NCI-H1092 (cell line): ENCODE measurements around the gene TSPAN4.

Experiments
- DNase-seq: peaks from one replicate; lab custom pipeline; 2025; lab: John Stamatoyannopoulos, UW

The TSPAN4 gene

DNA sequence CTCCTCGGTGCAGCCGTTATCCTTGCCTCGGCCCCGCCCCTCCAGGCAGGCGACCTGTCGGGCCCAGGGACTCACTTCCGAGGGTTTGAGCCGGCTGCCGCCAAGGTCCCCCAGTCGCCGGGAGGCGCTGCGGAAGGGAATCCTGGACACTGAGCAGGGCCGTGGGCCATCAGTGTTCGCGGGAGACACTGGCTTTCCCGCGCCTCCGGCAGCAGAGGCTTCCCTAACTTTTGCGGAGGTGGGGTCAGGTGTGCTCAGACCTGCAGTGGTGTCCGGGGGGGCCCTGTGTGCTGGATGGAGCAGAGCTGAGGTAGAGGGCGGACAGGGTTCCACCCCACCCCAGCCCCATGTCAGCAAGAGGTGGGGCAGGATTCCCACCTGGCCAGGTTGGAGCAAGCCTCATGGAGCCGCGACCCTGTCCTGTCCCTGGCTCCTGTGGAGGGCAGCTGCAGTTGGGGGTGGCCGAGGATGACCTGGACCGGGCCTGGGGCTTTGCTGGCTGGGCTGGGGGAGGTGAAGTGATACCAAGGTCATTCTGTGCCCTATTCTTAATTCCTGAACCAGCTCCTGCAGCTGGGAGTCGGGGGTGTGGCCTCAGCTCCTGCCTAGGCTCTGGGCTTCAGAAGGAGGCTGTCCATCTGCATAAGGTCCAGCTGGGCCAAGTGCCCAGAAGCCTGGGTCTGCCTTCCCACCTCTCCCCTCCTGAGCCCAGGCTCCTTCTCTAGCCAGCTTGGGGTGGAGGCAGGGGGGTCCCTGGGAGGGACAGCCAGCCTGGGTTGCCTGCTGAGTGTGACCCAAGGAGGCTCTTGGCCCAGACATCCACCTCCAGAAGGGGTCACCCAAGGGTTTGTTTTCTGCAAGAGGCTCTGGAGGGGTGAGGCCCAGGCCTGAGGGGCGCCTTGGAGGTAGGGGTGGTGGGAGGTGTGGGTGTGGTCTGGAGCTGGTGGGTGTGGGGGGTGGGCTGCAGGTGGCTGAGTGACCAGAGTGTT lies 8.4 kb downstream of the TSPAN4 start:
- DNase-seq, result no peak

GRCh38 chr11:852762-853161 lies 10.1 kb downstream of the TSPAN4 start:
- no peak for DNase-seq

GRCh38 chr11:853682-854448 lies 11.2 kb downstream of the TSPAN4 start:
- DNase-seq, result no peak

- no peak for DNase-seq
These were observed 12.1 kb downstream of the TSPAN4 start for GRCh38 chr11:854601-855329.

DNA sequence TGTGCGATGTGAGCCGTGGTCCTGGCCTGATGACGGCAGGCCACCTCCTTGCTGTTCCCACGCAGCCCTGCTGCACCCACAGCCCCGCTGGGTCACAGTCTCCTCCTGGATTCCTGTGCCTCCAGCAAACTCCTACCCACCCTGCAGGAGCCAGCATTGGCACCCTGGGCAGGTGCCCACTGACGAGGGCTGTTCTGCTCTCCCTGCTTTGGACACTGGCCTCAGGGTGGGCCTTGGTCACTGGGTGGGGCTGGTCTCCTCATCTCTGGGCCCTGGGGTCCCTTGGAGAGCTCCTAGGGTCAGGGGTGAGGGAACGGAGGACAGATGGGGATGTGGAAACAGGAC lies 12.7 kb downstream of the TSPAN4 start:
- DNase-seq, result no peak

DNA sequence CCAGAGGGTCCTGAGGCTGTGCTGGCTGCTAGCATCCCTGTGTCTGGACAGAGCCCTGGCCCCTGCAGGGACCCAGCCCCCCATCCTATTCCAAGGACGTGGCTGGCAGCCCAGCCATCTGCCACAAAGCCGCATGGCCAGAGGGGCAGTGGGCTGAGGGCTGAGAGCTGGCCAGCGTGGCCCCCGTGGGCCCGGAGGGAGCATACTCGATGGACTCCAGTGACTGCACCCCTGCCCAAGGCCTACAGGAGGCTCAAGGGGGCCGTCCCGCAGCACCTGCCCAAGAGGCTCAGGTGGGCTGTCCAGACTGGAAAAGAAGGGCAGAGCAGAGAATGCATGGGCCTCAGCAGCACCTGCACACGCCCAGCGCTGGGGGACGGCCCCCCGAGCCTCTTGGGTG lies 13.1 kb downstream of the TSPAN4 start:
- no peak for DNase-seq

DNA sequence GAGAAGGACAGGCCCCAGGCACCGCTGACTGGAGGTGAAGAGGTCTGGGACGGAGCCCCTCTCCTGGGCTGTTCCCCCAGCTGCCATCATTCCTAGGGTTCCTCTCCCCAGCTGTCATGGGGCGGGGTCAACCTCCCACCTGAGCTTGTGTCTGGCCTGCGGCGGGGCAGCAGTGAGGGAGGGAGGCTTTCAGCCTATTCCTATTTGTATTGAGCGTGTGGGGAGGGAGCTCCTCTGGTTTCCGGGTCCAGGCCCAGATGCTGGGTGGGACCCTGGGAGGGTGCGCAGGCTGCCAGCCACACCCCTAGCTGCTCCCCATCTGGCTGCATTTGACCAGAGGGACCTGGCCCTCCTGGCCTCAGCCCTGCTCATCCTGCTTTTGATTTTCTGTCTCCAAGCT lies 13.7 kb downstream of the TSPAN4 start:
- no peak for DNase-seq

GRCh38 chr11:858053-858761 lies 15.6 kb downstream of the TSPAN4 start:
- no peak for DNase-seq

GRCh38 chr11:858762-859339 lies 16.2 kb downstream of the TSPAN4 start:
- DNase-seq, result no peak

GRCh38 chr11:859394-860131 lies 16.9 kb downstream of the TSPAN4 start:
- peak; percentile 77 for DNase-seq

DNA sequence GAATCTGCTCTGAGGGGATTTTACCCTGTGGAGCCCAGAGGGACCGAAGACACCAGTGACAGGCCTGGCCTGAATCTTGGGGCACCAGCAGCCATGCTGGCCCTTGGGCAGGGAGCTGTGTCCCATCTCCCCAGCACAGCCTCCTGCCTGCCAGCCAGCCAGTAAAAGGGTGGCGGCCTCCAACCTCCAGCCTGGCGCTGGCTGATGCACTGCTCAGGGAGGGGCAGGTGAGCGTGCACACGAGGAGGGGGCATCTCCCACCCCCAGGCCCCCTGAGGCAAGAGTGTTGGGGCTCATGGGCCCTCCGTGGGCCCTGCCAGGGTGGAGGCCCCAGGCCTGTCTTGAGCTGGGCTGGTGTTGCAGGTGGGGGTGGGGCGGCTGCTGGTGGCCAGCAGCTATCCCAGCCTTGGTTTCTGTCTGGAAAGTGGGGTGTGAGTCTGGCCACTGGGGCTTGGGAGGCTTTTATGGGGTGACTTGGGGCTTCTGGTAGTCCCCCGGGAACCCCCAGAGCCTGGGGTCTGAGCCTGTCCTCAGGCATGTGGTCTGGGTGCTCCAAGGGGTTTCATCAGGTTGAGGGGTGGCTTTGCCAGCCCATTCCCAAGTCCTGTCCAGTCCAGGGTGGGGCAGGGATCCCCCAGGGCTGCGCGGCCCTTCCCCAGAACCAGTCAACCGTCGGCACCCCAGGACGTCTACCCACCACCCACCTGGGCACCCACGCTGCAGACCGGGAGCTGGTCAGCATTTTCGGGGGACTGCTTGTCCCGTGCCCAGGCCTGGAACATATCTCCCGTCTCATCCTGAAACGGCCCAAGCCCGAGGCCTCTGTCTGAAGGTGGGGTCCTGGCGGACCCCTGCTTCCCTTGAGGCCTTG lies 17.8 kb downstream of the TSPAN4 start:
- DNase-seq, result no peak

GRCh38 chr11:861105-861479 lies 18.4 kb downstream of the TSPAN4 start:
- DNase-seq, result no peak

DNA sequence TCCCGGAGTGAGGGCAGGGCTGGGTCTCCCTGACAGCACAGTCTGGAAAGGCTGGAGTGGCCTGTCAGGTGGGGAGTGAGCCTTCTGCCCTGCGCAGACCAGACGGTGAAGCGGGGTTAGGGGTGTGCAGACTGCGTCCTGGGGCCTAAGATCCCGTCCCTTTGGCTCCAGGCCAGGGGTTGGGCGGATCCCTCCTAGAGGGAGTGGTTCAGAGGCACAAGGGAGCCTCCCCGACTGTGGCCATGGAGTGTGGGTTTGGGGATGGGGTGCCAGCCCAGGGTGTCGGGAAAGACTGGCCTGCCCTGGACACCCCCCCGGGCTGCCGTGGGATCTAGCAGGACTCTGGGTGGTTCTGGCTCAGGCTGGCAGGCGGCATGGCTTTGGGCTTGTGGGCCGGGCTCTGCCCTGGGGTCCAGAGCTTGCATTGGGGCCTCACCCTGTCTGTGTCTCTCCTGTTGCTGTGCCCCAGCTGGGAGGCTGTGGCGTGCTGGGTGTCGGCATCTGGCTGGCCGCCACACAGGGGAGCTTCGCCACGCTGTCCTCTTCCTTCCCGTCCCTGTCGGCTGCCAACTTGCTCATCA lies 19.5 kb downstream of the TSPAN4 start:
- DNase-seq, result no peak

GRCh38 chr11:862696-863022 lies 20.0 kb downstream of the TSPAN4 start:
- DNase-seq, result no peak

DNA sequence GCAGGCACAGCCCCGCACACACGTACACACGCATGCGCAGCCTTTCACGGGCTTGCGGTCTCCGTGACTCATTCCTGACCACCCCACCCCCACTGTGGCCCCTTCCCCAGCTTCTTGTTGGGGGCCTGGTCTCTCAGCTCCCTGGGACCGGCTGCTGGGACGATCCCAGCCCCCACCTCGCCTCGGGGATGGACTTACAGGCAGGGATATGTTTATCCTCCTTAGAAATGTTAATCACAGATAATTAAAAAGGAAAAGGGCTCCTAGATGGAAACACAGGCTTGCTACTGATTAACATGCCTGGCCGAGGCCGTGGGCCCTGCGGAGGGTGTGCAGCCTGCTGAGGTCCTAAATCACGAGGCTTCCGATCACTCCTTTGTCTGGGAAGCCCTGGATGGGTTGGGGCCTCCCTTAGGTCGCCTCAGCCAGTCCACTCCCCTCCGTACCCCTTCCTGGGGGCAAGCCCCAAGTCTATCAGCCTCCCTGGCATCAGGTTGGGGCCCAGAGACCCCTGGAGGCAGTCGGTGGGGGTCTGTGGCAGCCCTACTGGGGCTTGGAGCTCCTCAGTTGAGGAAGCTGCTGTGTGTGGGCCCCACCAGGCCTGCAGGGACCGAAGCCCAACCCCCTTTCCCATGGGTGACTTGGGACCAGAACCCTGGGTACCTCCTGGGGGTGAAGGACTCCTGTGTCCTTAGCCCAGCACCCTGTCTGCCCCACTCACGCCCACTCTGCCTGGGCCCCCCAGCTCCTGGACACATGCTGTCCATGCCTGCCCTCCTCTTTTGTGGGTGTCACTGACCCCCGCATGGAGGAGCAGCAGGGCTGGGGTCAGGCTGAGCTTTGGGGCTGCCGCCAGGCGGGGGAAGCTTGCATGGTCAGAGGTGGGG lies 20.6 kb downstream of the TSPAN4 start:
- no peak for DNase-seq

DNA sequence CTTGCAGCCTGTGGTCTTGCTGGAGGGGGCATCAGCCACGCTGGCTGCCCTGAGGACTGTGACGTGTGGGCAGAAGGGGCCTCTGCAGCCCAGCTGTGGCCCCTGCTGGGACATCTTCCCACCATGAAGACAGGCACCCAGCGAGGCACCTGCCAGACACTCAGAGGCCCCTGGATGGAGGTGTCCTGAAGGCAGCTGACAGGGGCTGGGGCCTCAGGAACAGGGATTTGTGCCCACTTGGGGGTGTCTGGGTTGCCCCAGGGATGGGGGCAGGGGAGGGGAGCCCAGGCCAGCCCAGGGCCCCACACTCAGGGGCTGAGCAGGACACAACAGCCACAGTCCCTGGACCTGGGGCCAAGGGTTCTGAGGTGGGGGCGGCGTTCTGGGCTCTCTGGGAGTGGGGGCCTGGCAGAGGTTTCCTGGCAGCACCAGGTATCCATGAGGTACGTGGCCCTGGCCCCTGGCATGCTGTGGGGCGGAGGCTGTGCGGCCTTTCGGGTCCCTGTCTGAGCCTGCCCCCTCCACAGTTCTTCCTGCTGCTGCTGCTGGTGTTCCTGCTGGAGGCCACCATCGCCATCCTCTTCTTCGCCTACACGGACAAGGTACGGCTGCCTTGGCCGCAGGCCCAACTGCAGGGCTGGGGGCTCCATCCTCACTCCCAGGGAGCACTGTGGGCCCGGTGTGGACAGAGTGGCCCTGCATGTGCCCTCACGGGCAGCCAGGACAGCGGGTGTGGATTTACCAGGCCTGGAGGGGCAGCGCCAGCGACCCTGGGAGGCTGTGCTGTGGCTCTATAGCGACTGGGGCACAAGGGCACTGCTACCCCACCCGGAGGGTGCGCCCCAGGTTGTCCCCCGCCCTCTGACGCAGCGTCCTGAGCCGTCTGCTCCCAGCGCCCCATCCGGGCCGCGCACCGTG lies 21.5 kb downstream of the TSPAN4 start:
- DNase-seq, result no peak

DNA sequence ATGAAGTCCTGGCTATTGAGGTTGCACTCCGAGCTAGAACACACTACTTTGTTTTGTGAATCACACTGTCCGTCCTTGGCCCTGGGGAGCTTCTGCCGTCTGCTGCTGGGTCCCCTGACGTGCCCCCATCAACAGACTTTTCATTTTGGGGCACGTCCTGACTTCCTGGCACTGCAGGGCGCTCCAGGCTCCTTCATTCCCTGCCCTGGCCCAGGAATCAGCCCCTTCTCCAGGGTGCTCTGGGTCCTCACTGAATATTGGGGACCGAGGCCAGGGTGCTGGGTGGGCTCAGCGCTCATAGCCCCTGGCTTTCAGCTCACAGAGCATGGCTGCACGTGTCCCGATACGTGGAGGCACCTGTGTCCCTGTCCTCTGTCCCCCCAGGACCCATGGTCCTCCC lies 22.2 kb downstream of the TSPAN4 start:
- no peak for DNase-seq
